C4-2B (cell line): Measurements from ENCODE around the gene AFDN.

Source experiments
- H3K27ac ChIP-seq: fragments of 450-650 bp; 2 replicates; pipeline ENCODE4 v1.5.1; 2017
- ZFX ChIP-seq: fragments of 450-650 bp; IDR thresholded peaks from 2 replicates; pipeline ENCODE4 v1.6.1; 2017
- TF ChIP-seq, protein P1 (sequence below): fragments of 450-650 bp; conservative IDR thresholded peaks from 2 replicates; pipeline ENCODE4 v1.5.1; 2017; ENCODE audit warnings: mild to moderate bottlenecking

The AFDN gene

DNA sequence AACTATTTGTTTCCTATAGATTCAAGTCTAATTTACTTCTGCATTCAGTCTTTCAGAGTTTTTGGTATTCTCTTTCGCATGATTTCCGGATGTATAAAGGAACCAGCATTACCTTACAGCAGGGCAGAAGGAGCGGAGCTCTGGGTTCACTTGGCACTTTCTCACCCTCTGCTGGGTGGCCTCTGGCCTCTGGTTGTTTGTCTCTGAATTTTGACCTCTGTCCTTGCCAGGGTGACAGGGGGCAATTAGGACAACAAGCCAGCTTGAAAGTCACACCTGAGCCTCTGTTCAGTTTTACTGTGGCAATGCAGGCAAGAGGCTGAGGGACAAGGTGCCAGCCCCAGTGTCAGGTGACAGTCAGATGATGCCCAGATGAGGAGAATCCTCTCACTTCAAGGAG, 101.4 kb downstream of the AFDN start:
- TF ChIP-seq, protein P1, sequence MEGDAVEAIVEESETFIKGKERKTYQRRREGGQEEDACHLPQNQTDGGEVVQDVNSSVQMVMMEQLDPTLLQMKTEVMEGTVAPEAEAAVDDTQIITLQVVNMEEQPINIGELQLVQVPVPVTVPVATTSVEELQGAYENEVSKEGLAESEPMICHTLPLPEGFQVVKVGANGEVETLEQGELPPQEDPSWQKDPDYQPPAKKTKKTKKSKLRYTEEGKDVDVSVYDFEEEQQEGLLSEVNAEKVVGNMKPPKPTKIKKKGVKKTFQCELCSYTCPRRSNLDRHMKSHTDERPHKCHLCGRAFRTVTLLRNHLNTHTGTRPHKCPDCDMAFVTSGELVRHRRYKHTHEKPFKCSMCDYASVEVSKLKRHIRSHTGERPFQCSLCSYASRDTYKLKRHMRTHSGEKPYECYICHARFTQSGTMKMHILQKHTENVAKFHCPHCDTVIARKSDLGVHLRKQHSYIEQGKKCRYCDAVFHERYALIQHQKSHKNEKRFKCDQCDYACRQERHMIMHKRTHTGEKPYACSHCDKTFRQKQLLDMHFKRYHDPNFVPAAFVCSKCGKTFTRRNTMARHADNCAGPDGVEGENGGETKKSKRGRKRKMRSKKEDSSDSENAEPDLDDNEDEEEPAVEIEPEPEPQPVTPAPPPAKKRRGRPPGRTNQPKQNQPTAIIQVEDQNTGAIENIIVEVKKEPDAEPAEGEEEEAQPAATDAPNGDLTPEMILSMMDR: no peak
- TF ChIP-seq ZFX: no peak
- H3K27ac ChIP-seq: no peak overlapping the region

DNA sequence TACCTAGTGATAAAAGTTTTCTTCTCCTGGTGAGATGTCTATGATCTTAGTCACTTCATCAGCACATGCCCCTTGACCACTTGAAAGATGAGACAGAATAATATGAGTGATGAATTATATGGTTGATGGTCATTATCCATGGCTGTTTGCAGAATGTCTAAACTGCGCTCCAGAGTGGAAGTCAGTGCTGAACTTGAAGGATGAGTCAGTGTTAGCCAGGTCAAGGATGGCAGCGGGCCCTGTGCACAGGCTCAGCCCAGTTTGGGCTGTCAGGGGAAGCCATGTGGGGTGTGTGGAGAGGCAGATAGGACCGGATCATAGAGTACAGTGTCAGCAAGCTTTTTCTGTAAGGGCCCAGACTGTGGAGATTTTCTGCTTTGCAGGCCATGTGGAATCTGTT, 103.6 kb downstream of the AFDN start:
- TF ChIP-seq, protein P1: no peak
- no peak for TF ChIP-seq ZFX
- no peak overlapping the region for H3K27ac ChIP-seq

DNA sequence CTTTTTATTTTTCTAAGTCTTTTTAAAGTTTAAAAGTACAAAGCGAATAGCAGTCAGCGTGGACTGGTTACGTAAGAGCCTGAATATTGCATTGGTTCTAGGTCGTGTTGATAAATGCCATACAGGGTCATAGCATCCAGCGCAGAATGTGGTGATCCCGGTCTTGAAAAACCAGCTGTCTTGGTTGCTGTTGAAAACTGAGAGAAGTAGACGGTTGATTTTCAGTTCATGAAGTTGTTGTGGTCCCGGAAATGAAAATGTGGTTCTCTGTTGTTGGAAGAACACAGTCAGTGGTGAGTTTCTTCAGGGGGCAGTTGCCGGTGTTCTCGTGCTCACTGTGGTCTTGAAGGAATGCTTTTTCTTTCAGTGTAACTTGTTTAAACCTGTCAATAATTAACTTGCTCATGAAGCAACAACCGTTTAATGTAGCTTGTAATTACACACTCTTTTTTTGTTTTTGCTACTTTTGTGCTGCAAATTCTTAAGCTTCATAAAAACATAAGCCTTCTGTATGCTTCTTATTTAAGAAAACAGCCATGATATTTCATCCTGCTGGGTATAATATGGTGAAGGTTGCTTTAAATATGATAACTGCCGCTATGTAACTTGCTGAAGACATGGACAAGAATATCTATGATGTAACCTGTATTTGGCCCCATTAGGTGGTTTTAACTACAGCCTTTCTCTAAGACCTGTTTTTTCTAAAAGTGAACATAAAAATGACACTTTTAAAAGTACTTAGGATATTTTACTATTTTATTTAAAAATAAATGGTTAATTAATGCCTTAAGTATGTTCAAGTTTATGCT, 106.0 kb downstream of the AFDN start:
- TF ChIP-seq, protein P1: no peak
- TF ChIP-seq ZFX: no peak
- H3K27ac ChIP-seq: no peak overlapping the region

DNA sequence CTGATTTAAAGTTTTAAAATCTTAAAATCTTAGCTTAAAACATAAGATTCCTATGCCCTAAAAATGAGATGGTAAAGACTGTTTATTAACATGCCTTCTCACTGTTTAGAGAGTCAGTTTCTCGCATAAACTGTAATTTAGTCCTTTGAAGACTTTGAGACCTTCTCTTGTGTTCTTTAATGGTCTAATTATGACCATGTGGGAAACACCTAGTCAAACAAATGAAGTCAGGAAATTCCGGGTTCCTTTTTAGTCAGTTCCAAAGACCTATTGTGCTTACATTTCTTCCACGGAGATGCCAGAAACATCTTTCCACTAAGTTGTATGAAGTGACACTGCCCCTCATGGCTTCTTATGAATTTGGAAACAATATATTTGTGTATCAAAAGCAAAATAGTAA, 106.6 kb downstream of the AFDN start:
- no peak overlapping the region for H3K27ac ChIP-seq
- TF ChIP-seq, protein P1: no peak
- TF ChIP-seq ZFX: no peak

DNA sequence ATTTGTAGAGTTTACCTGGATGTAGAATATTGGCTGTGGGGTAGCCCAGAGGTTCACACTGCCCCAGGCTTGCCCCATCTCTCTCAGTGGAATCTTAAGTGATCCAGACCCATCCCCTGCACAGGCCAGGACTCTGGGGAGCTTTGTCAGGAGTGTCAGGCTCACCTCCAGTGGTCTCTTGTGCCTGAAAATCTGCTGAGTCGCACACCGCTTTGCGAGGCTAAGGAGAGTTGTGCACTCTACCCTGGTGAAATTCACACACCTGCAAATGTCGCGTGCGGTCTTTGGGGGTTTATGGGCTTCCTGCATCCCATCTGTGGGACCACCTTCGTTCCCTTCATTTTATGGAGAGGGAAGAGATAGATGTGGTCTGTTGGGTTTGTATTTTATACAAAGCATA, 107.1 kb downstream of the AFDN start:
- TF ChIP-seq, protein P1: no peak
- TF ChIP-seq ZFX: no peak
- H3K27ac ChIP-seq: no peak overlapping the region

DNA sequence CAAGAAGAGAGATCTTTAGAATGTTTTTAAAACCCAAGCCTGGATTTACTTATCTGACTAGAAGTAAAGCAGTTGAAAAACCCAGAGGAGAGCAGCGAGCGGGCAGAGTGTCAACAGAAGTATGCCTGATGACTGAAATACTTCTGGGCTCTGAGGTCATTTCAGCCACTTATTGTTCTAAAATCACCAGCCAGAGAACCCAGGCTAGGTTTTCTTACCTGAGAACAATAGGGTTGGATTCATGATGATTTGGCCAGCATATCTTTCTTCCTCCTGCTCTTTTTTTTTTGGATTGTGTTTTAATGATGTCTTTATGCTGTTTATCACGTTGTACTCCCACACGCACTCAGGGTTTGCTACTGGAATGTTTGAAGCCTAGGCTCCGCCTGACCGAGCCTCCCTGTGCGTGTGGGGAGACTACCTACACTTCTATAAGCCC, 107.7 kb downstream of the AFDN start:
- no peak overlapping the region for H3K27ac ChIP-seq
- TF ChIP-seq, protein P1: no peak
- no peak for TF ChIP-seq ZFX

DNA sequence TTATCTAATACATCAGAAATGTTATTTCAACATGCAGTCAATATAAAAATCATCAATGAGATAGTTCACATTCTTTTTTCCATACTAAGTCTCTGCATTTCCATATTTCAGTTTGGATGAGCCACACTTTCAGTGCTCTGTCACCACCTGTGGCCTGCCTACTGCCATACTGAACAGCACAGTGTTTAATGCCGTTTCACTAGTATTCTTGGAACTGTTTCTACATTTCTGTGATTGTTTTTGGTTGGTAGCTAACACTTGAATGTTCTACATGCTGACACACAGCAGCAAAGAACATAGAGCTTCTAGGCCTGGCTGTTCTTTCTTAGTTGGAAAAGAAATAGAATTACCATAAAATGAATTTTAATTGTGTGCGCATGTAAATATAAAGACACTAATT, 109.3 kb downstream of the AFDN start:
- H3K27ac ChIP-seq: no peak overlapping the region

More for the DNA sequence above, 109.3 kb downstream of the AFDN start:
- TF ChIP-seq, protein P1: no peak
- no peak for TF ChIP-seq ZFX
